Measurements from ENCODE around the gene PCED1B.
A peak's percentile ranks its signal among the peaks of the same experiment; 100 is the strongest.
"Not testable (repeated sequence)": the region's sequence is repeated elsewhere in the genome, so short reads cannot be mapped to it uniquely, and the experiment has no call there.

Gene PCED1B

DNA sequence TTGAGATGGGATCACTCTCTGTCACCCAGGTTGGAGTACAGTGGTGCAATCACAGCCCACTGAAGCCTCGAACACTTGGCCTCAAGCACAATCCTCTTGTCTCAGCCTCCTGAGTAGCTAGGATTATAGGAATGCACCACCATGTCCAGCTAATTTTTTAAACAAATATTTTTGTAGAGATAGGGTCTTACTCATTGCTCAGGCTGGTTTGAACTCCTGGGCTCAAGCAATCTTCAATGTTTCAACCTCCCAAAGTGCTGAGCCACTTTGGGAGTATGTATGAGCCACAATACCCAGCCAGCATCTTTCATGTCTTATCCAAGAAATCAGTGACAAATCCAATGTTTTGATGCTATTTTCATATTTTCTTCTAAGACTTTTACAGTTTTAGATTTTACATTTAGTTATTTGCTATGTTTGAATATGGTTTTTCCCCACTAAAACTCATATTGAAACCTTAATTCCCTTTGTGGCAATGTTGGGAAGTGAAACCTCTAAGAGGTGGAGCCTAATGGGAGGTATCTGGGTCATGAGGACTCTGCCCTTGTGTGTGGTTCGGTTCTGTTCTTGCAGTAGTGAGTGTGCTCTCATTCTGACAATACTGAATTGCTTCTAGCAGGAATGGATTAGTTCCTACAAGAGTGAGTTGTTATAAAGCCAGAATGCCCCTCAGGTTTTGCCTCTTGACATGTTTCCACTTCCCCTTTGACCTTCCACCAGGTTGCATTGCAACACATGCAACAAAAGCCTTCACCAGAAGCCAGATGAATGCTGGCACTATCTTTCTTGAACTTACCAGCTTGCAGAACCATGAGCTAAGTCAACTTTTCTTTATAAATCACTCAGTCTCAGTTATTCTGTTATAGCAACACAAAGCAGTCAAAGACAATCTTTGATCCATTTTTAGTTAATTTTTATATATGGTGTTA, 81.2 kb downstream of the PCED1B start:
- TF ChIP-seq, protein P1, sequence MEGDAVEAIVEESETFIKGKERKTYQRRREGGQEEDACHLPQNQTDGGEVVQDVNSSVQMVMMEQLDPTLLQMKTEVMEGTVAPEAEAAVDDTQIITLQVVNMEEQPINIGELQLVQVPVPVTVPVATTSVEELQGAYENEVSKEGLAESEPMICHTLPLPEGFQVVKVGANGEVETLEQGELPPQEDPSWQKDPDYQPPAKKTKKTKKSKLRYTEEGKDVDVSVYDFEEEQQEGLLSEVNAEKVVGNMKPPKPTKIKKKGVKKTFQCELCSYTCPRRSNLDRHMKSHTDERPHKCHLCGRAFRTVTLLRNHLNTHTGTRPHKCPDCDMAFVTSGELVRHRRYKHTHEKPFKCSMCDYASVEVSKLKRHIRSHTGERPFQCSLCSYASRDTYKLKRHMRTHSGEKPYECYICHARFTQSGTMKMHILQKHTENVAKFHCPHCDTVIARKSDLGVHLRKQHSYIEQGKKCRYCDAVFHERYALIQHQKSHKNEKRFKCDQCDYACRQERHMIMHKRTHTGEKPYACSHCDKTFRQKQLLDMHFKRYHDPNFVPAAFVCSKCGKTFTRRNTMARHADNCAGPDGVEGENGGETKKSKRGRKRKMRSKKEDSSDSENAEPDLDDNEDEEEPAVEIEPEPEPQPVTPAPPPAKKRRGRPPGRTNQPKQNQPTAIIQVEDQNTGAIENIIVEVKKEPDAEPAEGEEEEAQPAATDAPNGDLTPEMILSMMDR (IDR thresholded peaks at IDR 0.05; ENCODE audit: low read length, missing control alignments), result no peak
- DNase-seq (ENCODE audit: low read depth), result no peak
- H3K4me3 ChIP-seq (replicated peaks; ENCODE audit: low read depth, low read length), result no peak overlapping the region

DNA sequence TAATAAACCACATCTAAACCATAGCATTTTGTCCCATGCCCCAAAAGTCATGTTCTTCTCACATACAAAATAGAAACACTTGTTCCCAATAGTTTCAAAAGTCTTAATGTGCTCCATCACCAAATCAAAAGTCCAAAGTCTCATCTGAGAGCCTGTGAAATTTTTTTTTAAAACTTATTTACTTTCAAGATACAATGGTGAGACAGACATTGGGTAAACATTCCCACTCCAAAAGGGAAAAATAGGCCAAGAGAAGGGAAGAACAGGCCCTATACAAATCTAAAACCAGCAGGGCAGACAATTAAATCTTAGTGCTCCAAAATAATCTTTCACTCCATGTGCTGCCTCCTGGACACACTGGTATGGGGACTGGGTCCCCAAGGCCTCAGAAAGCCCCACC, 84.7 kb downstream of the PCED1B start:
- no peak overlapping the region for H3K4me3 ChIP-seq (replicated peaks; ENCODE audit: low read depth, low read length)
- TF ChIP-seq, protein P1 (IDR thresholded peaks at IDR 0.05; ENCODE audit: low read length, missing control alignments), result no peak
- no peak for DNase-seq (ENCODE audit: low read depth)

DNA sequence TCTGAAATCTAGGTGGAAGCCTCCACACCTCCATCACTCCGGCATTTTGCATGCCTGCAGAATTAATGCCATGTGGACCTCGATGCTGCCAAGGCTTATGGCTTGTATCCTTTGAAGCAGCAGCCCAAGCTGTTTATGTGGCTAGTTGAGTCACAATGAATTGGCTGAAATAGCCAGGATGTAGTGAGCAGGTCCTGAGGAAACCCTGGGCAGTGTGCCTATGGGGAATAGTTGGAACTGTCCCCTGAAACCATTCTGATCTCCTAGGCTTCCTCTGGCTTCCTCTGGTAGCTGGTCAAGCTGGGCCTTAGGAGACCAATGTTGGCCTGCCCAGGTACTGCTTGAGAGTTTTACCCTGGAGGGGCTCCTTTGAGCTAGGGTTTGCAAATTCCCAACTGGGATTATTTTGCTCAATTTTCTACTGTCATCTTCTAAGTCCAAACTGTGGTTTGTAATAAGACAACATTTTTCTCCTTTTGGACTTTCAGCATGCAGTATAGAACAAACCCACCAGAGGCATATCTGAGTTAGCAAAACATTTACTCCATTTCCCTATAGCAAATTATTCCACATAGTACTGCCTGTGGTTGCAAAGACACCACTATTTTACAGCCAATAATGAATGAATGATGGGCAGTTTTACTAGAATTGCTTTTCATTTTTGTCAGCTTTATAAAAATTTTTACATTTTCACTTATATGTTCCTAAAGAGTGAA, 85.5 kb downstream of the PCED1B start:
- peak; percentile 51 for DNase-seq (ENCODE audit: low read depth)
- H3K4me3 ChIP-seq (replicated peaks; ENCODE audit: low read depth, low read length), result no peak overlapping the region
- TF ChIP-seq, protein P1 (IDR thresholded peaks at IDR 0.05; ENCODE audit: low read length, missing control alignments), result peak; percentile 43

DNA sequence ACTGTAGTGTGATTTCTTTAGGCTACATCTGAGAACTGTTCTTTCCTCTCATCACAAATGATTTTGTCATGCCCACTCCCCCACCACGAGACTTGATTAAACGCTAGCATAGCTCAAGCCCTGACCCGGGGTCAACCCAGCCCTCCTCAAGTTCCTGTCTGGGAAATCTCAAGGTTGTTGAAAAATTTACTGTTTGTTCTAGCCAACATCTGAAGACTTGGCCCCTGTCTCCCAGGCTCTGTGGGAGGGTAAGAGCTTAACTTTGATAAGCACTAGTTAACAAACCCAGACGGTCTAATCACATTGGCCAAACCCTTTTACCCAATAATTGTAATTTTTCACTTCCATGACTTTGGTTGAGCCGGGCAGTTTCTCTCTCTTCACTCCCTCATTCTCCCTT, 86.5 kb downstream of the PCED1B start:
- no peak overlapping the region for H3K4me3 ChIP-seq (replicated peaks; ENCODE audit: low read depth, low read length)
- DNase-seq (ENCODE audit: low read depth), result peak; percentile 81
- TF ChIP-seq, protein P1 (IDR thresholded peaks at IDR 0.05; ENCODE audit: low read length, missing control alignments), result no peak

DNA sequence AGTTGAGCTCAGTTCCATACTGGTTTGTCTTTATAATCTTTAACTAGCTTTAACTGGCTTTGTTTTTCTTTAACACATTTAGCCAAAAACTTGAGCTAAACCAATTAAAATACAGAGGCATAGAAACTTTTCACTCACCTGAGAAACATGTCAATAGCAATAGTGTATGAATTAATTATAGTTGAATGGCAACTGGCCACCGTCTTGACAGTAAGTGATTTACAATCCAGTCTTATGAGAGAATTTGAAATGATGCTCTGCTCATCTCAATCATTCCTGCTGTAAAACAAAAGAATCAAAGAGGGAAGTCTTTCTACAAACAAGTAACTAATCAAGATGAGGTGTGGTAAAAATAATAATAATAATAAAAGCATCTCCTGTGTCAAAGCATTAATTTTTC, 86.9 kb downstream of the PCED1B start:
- TF ChIP-seq, protein P1 (IDR thresholded peaks at IDR 0.05; ENCODE audit: low read length, missing control alignments), result no peak
- no peak for DNase-seq (ENCODE audit: low read depth)
- no peak overlapping the region for H3K4me3 ChIP-seq (replicated peaks; ENCODE audit: low read depth, low read length)

DNA sequence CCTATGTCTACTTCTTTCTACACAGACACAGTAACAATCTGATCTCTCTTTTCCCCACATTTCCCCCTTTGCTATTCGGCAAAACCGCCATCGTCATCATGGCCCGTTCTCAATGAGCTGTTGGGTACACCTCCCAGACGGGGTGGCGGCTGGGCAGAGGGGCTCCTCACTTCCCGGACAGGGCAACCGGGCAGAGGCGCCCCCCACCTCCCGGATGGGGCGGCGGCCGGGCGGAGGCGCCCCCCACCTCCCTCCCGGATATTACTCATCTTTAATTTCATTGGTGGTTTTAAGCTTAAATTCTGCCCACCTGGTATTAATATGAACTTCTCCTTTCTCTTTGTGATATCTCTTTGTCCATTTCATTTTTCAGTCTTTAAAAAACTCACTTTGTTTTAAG, 90.9 kb downstream of the PCED1B start:
- DNase-seq (ENCODE audit: low read depth); H3K4me3 ChIP-seq (replicated peaks; ENCODE audit: low read depth, low read length): not testable (repeated sequence)

DNA sequence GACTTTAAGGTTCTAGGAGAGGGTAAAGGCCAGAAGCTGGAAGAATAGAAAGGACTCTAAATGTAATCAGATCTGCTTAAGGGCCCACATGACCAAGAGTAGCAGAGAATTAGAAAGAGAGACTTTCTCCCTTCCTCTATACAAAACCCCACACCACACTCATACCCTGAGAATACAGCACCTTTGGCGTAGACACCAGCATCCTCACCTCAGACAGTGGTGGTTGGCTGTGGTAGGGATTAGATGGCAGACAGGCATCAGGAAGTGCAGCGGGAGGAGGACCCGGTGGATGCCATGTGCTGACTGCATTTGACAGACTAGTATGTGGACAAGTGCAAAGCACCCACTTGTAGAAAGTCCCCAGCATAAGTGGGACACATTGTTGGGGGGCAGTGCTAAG, 98.6 kb downstream of the PCED1B start:
- TF ChIP-seq, protein P1 (IDR thresholded peaks at IDR 0.05; ENCODE audit: low read length, missing control alignments), result no peak
- no peak overlapping the region for H3K4me3 ChIP-seq (replicated peaks; ENCODE audit: low read depth, low read length)
- no peak for DNase-seq (ENCODE audit: low read depth)

DNA sequence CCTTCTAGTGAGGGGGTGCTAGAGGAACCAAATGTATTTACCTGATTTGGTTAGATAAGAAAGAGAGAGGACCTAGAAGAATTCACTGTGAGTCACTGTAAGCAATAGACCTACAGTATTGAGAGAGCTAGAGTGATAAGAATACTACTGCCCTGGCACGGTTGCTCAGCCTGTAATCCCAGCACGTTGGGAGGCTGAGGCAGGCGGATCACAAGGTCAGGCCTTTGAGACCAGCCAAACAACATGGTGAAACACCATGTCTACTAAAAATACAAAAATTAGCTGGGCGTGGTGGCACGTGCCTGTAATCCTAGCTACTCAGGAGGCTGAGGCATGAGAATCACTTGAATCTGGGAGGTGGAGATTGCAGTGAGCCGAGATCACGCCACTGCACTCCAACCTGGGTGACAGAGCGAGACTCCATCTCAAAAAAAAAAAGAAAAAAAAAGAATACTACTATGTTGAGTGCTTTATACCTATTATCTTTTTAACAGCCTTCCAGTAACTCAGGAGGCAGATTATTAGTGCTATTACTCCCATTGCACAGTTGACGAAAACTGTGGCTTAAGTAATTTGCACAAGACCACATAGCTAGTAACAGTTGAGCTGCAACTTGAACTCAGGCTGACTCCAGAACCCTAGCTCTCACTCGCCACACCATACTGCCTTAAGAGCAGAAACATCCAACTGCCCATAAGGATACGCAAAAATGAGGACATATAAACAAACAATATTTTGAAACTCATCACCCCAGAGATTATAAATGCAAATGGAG, 102.9 kb downstream of the PCED1B start:
- DNase-seq (ENCODE audit: low read depth), result peak; percentile 11
- H3K4me3 ChIP-seq (replicated peaks; ENCODE audit: low read depth, low read length), result not testable (repeated sequence)

Measured in fibroblast of pulmonary artery (primary cell).